HG02852 (cell line): ENCODE results near the gene EPHB3.

ENCODE experiments used
- ATAC-seq: cut with Tn5 transposase; IDR thresholded peaks from one replicate; pipeline ENCODE4 v1.9.1; 2021; ENCODE audit warnings: mild to moderate bottlenecking, moderate library complexity; ENCODE audit not compliant: unreplicated experiment

Gene EPHB3

DNA sequence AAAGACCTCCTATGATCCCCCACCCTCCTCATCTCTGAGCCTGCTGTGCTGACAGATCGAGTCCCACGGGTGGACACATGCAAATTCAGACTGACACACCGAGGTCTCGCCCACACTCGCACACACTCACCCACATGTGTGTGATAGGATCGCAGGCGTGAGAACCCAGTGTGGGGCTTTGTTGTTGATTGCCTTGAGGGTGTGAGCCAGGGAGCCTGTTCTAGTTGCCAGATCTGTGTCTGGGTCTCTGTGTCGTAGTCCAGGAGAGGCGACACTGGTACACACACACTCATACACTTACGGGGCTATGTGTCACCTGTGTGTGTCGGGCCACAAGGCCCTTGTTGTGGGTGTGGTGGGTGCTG, 2.0 kb downstream of the EPHB3 start:
- ATAC-seq = no peak

DNA sequence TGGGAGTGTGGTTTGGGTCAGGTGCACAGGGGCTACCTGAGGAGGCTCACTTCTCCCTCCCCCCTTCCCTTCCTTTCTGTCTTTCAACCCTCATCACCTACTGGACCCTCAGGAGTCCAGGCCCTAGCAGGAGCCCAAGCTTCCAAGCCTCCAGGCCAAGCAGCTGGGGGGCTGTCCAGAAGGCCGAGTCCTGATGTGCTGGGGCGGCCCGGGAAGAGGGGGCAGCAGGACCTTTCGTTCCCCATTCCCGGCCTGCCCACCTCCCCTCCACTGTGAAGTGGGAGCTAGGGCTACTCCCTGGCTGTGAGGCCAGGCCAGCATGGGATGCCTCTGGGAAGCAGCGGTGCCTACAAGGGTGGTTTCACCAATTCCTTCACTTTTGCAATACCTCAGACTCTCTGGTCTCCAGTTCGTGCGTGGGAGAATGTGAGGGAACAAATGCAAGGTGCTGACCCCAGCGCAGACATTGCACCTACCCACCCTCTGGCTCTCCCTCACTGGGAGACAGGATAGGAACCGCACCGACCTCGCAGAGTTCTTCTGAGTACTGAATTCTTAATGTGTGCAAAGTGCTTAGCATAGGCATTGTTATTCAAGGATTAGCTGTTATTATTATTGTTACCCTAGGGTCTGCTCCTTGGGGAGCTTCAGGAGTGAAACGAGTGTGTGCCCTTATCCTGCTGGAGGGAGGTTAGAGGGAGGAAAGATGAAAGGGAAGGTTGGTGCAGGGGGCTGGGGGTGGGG, 2.5 kb downstream of the EPHB3 start:
- no peak for ATAC-seq

DNA sequence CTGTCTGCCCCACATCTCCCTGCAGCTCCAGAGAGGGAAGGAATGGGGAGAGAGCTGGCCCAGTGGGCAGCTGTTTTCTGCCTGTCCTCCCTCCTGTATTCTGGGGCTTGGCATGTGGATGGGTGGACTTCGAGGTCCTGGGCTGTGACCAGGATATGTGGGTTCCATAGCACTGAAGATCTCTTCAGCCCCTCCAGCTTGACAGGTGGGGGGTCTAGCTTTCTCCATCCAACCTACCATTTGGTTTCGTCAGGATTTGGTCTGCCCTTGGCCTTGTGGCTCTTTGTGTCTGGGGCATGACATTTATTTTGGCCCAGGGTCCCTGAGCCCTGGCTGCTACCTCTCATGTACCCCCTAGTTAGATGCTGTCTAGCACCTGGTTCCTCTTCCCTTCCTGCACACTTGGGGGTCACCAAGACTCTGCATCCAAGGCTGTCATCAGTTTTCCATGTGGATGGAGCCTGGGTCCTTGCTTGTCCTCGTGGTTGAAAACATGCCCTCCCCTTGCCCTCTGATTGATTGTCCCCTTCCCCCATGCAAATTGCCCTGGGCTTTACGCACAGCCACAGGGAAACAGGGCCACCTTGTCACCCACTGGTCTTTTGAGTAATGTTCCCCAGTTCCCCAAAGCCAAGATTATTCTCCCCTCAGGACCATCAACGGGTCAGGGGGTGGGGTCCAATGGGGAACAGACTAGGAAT, 3.2 kb downstream of the EPHB3 start:
- ATAC-seq = no peak

DNA sequence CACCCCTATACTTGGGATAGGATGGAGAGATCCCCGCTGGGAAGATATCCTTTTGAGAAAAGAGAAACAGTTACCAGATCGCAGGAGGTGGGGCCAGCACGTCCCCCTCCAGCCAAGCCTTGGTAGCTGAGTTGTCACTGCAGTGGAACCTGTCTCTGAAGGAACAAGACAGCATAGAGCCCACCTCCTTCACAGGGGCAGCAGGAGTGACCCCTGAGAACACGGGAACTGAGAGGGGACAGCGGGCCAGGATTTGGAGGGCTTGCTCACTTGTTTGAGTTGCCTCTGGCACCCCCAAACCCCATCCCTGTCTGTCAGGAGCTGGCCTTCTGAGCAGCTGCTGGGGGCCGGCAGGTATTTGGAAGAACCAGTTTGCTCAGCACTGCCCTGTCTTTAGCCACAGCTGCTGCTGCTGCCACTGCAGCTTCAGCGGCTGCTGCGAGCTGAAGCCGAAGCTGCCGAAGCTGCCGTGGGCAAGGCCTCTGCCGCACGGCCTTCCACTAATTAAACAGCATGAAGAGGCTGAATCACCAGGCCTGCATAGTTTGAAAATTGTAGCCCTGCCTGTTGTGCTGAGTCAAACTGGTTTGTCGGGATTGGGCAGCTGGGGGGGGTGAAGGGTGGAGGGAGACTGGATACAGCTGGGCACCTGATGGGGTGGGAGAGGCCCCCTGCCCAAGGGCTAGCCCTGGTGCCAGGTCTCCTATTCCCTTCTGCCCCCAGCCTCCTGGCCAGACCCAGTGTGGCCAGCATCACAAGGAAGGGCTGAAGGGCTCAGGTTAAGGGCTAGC, 4.0 kb downstream of the EPHB3 start:
- ATAC-seq = no peak

DNA sequence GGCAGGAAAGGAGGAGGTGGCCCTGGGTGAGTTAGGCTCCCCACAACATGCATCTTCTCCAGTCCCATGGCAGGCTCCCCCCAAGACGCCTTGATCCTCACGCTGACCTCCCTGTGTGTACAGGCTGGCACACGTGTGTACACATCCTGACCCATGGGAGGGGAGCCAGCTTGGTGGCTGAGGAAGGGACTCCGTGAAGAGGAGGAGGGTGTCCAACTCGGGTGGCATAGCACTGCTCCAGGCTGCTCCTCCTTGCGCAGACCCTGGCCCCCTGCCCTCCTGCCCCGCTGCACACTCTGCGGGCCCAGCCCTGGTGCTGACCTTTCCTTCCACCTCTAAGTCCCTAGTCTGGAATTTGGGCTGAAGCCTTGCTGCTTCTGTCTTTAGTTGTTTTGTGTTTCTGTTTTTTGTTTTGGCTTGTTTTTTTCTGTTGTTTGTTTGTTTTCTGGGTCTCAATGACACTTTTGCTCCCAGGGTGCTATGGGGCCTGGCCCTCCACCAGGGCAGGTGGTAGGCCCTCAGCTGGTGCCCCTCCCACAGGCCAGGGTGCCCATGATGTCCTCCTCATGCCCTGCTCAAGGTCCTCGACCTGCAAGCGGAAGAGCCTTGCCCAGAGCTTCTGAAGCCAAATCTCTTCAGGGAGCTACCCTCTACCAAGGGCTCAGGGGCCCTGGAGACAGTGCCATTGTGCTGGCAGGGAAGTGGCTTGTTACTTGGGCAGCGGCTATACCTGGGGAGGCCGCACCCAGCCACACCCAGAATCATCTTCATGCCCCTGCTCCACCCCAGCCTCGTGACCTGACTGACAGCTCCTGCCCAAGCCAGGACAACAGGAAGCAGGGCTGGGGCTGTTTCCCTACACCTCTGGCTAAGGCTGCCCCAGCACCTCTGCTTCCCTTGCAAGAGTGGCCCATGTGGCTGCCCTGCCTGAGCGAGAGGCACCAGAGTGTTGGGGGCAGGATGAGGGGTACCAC, 5.1 kb downstream of the EPHB3 start:
- no peak for ATAC-seq

DNA sequence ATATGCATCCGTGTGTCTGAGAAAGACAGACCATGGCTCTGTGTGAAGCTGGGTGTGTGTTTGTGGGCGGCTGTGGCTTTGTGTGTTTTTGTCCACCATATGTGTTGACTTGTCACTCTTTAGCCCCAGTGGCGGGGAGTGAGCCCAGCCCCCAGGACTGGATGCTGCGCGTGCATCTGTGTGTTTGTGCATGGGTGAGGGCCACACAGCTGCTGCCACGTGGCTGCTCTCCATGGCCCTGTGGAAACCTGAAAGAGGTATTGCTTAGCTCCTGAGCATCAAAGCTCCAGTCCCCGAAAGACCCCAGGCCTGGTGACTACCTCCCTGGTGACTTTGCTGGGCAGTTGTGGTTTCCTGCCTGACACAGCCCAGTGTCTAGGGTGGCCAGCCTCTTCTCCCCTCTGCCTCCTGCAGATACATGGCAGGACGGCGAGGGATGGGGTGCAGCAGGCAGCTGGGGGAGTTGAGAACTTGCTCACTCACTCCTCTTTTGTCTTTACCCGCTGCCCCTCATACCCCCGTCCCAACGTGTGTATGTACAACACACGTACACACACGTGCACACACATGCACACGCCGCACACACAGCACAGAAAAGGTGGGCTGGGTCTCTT, 6.5 kb downstream of the EPHB3 start:
- ATAC-seq = no peak

DNA sequence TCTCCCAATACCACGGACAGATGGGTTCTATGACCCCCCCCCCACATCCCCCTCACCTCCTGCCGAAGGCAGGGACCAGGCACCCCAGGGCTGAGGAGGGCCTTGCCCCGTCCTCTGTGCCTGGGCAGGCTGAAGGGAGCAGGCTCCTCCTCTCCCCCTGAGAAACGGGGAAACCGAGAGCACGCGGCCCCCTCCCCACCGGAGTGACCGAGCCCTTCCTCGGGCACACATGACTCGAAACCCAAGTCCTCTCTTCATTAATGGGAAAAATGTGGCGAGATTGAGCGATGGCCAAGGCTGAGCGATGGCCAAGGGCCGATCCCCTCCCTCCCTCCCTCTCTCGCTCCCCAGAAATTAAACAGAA, 7.0 kb downstream of the EPHB3 start:
- no peak for ATAC-seq

DNA sequence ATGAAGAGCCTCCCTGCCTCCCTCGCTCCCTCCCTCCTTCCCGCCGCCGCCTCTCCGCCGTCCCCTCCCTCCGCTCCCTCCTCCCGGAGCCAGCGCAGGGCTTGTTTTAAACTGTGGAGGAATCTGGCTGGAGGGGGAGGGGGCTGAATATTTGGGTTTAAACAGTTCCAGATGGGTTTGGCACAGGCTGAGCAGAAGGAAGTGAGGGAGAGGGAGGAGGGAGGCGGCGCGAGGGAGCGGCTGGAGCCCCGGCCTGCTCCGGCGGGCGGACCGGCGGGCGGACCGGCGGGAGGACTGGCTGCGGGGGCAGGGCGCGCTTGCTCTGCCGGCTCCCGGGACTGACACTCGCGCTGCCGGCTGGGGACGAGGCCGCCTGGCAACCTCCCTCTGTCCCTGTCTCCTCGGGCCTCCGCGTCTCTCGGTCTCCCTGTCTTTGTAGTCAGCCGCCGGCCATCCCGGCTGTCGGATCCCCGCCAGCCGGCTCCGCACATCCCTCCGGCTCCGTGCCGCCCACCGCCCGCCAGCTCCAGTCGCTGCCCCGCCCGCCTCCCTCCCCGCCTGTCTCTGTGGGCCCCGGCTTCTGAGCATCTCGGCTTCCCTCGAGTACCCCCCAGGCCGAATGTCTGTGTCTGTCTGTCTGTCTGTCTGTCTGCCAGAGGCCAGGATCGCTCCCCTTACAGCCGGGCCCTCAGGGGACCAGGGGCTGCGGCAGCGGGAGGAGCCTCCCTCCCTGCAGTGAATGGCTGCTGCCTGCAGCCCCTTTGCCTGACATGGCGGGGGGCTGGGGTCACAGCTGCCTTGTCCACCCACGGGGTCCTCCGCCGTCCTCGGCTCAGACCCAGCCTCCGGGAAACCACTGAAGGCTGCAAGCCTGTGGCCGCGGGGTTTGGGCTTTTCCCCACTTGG, 7.6 kb downstream of the EPHB3 start:
- no peak for ATAC-seq

DNA sequence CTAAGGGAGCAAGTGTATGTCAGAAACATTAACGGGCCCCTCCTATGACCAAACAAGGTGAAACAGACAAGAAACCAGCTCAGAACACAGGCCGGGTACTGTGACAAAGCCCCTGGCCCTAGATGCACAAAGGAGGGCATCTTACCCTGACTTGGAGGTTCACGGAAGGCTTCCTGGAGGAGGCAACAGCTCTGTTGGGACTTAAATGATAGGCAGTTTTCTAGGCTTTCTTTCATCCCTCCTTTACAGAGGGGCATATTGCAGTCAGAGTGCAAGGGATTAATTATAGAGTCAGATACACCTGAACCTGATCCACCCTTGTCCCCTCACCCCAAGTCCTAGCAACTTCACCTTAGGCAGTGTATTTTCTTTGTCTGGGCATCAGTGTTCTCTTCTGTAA, 8.4 kb downstream of the EPHB3 start:
- ATAC-seq = no peak

DNA sequence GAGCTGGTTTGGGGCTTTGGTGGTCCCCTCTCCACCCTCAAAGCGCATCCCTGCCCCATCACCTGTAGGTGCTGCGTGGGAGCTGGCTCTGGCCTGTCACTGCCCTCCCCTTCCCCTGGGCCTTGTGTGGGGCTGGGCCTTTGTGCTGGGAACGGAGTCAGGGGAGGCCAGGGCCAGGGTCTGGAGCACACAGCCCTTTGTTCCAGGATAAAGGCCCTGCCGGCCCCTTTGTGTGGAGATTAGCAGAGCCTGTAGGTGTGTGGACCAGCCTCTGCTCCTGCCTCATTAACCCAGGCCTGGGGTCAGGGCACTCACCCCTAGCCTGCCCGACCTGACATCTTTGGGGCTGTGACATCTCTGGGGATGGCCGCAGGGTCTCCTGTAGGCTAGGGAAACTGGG, 8.9 kb downstream of the EPHB3 start:
- ATAC-seq = no peak

DNA sequence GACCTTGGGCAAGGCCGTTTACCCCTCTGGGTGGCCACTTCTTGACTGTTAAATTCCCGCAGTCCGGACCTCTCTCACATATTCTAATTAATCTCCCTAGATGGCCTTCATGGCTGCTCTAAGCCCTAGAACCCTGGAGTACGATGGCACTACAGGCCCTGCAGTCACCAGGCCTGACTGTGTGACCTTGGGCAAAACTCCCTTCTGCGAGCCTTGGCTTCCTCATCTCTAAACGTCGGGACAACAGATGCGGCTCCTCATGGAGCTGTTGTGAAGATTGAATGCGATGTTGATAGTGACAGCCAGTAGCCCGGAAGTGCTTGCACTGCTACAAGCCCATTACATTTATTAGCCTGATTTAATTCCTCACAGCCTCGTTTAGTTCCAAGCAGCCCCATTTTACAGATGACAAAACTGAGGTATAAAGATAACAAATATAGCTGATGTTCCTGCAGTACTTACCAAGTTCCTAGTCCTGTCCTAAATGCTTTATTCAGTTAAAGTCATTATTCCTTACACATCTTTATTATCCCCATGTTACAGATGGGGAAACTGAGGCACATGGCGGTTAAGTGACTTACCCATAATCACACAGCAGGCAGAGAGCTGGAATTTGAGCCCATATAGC, 10.3 kb downstream of the EPHB3 start:
- no peak for ATAC-seq

DNA sequence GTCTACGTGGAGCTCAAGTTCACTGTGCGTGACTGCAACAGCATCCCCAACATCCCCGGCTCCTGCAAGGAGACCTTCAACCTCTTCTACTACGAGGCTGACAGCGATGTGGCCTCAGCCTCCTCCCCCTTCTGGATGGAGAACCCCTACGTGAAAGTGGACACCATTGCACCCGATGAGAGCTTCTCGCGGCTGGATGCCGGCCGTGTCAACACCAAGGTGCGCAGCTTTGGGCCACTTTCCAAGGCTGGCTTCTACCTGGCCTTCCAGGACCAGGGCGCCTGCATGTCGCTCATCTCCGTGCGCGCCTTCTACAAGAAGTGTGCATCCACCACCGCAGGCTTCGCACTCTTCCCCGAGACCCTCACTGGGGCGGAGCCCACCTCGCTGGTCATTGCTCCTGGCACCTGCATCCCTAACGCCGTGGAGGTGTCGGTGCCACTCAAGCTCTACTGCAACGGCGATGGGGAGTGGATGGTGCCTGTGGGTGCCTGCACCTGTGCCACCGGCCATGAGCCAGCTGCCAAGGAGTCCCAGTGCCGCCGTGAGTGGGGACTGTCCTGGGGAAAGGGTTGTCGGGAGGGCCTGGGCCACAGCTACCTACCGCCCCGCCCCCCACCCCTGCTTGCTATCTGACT, 11.2 kb downstream of the EPHB3 start:
- ATAC-seq = no peak

DNA sequence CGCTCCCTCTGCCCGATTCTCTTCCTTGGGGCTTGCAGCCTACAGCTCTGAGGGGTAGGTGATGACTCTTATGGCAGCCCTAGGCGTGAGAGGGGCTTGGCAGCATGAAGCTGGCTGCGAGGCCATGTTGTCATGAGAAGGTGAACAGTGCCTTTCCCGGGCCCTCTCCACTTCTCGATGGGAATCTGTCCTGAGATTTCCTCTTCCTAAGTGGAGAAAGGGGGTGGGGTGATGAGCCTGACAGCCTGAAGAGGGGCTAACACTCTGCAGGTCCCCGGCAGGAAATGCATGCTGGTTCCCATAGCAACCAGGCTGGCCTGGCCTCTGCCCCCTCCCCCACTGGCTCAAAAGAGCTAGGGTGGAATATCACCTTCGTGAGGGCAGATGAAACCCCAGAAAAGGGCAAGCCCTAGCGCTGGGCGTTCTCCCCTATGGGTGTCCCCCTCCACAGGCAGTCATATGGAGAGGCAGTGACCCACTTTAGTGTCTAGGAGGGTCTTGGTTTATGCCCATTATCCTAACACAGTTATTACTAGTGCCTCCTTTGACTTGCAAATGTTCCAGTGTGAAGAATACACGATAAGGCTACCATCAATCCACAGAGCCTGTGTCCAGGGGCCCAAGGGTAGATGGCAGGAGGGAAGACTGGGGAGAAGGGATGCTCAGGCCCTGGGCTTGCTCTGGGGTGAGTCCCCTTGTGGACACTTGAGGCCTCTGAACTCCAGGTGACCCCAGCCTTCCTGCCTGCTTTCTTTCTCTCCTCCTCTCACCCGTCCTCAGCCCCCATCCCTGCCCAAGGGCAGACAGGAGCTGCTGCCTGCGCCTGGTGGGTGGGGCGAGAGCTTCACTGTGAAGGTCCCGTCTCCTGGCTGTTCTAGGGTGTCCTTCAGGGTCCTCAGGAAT, 13.2 kb downstream of the EPHB3 start:
- no peak for ATAC-seq

DNA sequence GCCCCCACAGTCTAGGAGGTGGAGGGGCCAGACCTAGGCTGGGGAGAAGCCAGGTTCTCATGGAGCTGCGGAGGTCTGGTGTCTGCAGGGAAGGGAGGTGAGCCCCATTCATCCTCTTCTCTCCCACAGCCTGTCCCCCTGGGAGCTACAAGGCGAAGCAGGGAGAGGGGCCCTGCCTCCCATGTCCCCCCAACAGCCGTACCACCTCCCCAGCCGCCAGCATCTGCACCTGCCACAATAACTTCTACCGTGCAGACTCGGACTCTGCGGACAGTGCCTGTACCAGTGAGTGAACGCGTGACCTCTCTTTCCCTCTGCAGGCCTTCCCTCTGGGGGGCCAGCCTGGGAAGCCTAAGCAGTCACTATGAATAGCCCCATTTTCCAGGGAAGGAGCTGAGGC, 14.1 kb downstream of the EPHB3 start:
- no peak for ATAC-seq

DNA sequence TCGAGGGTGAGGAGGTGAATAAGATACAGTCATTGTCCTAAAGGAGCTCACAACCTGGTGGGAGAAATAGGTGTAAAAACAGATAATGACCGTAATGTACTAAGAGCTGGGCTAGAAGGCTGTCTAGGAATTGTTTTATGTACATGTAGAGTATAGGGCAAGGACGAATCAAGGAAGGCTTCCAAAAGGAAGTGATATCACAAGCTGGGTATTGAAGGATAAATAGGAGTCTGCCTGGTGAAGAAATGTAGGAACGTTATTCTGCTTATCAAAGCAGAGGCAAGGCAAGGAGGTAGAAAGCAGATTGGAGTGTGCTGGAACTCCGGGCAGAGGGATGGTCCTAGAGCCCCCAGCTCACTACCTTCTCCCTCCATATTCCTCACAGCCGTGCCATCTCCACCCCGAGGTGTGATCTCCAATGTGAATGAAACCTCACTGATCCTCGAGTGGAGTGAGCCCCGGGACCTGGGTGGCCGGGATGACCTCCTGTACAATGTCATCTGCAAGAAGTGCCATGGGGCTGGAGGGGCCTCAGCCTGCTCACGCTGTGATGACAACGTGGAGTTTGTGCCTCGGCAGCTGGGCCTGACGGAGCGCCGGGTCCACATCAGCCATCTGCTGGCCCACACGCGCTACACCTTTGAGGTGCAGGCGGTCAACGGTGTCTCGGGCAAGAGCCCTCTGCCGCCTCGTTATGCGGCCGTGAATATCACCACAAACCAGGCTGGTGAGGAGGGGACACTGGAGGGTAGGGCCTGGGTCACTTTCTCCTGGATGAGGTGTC, 15.1 kb downstream of the EPHB3 start:
- ATAC-seq = no peak

DNA sequence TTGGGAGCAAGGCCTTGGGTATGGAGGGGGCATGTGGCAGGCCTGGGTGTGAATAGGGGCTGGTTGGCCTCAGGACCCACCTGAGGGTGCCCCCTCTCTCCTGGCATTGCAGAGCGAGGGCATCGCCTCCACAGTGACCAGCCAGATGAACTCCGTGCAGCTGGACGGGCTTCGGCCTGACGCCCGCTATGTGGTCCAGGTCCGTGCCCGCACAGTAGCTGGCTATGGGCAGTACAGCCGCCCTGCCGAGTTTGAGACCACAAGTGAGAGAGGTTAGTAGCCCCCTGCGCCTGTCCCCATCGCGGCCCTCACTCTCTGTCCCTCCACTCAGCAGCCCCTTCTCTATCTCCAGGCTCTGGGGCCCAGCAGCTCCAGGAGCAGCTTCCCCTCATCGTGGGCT, 16.0 kb downstream of the EPHB3 start:
- ATAC-seq = no peak

DNA sequence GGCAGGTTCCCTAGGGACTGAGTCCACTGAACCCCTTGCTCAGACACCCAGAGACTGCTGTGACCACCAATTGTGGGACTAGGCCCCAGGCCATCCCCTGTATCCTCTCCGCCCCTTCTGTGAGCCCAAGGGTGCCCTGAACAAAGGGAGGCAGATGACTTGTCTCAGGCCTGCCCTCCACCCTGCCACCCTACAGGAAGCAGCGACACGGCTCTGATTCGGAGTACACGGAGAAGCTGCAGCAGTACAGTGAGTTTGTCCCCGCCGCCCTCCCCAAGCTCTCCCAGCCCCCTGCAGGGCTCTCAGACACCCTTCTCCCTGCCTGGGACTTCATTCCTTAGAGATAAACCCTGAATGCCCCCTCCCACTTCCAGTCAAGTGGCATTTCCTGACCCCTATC, 16.6 kb downstream of the EPHB3 start:
- ATAC-seq = no peak
